Myocyte (in vitro differentiated cells): ENCODE results near the gene CACNA1D. TPM values are rescaled to one million over a fixed set of nuclear protein-coding genes. Genes with fewer than 3 reads are reported as not detected.

Experiments used
- DNase-seq: peaks from one replicate; pipeline ENCODE4 v3.0.0-alpha.2; 2012; ENCODE audit warnings: low read depth
- total RNA-seq: library from RNA; depleted of rRNA; stranded (reverse); fragments of >200 nt; gene quantifications from 2 replicates; pipeline ENCODE4 v1.2.3, GENCODE V29; 2014

Gene CACNA1D
- total RNA-seq, 1 donor from 2014 or later = not detected

GRCh38 chr3:53525765-53526703, 31.6 kb downstream of the CACNA1D start:
- DNase-seq = no peak

- DNase-seq = no peak
Observed at GRCh38 chr3:53526704-53527055, 32.3 kb downstream of the CACNA1D start.

DNA sequence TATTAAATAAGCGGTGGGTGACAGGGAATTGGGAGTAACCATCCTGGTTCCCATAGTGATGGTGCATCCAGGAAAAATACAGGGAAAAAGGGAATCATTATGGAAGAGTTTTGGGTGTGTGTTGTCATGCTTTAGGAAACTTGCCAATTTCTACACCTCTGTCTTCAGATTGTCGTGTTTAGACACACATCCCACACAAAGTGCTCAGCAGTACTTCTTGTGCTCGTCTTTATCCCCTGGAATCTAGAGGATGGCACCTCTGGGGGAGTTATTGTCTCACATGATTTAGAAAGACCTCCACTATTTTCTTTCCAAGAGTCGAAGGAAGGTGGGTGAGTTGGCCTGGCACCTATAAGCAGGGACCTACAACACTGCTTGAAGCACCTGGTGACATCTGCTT, 35.8 kb downstream of the CACNA1D start:
- no peak for DNase-seq

DNA sequence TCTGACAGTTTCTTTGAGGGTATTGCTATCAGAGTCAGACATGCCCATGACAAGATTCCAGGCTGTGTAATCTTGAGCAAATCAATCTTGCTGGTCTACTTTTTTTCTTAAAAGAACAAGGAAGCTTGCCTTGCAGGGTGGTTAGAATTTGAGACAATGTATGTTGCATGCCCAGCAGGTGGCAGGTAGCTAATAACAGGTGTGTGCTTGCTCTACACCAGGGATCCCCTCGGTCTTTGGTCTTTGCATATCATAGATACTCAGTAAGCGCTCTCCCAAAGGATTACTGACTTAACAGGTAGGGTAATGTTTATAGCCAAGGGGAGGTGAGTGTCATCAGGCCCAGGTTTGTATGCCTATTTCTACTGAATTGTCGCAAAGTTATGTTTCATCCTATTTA, 37.3 kb downstream of the CACNA1D start:
- no peak for DNase-seq

- no peak for DNase-seq
Observed at GRCh38 chr3:53533472-53533871, 39.1 kb downstream of the CACNA1D start.

GRCh38 chr3:53534216-53534615, 39.8 kb downstream of the CACNA1D start:
- no peak for DNase-seq

GRCh38 chr3:53534676-53535400, 40.4 kb downstream of the CACNA1D start:
- DNase-seq = no peak

DNA sequence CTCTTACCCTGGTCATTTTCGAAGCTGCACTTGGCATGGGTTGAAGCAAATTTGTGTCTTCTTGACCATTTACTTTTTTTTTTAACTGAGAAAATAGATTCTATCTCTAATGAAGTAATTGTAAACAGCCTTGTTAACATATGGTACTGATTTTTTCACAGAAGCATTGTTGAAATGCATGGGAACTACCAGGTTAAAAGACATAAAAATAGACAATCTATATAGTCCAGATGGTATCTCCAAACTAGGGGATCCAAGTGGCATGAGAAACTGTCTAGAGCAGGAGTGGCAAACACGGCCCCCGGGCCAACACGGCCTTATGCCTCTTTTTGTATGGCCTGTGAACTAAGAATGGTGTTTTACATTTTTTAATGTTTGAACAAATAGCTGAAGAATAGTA, 41.9 kb downstream of the CACNA1D start:
- DNase-seq = no peak

- no peak for DNase-seq
Observed at GRCh38 chr3:53544357-53544756, 49.9 kb downstream of the CACNA1D start.

DNA sequence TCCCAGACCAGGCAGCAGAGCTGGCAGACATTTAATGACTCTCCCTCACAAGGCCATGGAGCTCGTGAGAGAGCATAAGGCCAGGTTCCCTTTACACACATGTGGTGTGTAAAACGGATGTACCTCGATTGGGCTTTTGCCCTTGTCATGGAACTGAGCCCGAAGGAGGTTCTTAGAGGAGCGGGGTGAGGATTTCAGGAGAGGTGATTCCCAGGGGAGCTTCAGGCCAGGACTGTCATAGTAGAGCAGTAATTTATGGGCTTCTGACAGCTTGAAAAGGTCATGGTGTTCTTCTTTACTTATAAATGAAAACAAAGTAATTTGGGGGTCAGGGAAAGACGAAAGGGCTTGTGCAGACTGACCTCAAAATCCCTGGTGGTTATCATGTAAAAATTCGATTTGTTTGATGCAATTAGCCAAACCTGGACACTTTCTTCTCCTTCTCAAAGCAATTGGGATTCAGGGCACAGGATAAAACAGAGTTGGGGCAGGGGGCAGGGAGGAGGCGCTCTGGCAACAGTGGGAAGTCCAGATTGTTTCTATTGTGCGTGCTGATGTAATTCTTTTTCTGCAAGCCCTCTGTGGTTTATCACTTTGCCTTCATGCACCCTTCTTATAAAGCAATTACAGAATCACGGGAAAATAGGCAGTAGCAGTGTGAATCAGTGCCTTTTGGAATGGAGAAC, 51.0 kb downstream of the CACNA1D start:
- DNase-seq = no peak

- no peak for DNase-seq
Observed at GRCh38 chr3:53545996-53546359, 51.6 kb downstream of the CACNA1D start.

DNA sequence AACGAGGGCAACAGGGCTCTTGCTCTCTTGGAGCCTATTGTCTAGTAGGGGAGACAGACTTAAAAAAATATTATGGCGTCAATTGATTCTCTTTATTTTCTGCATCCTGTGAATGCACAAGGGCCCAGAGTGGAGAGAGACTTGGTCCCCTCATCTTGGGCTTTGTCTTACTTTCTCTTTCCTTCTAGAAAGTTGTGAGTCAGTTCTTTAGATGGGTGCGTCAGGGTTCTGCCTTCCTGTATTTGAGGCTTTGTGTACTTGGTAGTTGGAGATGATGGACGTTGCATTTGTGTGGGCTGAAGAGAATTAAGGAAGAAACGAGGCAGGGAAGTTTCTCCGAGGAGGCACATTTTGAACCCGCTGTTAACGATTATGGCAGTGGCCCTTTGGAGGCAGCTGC, 52.9 kb downstream of the CACNA1D start:
- DNase-seq = no peak

GRCh38 chr3:53550005-53550620, 55.7 kb downstream of the CACNA1D start:
- DNase-seq = no peak

DNA sequence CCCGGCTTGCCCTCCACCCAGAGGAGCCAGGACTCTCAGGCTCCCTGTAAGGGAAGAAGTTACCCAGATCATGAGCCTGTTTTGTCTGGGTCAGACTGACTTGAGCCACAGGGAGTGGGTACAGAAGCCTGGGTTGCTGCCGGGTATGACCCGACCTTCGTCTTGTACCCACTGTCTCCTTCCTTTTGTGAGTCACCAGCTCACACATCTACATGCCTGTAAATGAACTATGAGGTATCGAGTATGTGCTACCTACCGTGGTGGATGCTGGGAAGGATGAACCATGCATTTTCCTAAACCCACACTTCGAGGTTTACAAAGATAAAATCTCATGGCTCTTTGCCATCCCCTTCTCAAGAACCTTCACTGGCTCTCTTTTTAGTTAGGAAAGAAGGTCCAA, 56.9 kb downstream of the CACNA1D start:
- DNase-seq = no peak

GRCh38 chr3:53552730-53553129, 58.3 kb downstream of the CACNA1D start:
- DNase-seq = no peak

DNA sequence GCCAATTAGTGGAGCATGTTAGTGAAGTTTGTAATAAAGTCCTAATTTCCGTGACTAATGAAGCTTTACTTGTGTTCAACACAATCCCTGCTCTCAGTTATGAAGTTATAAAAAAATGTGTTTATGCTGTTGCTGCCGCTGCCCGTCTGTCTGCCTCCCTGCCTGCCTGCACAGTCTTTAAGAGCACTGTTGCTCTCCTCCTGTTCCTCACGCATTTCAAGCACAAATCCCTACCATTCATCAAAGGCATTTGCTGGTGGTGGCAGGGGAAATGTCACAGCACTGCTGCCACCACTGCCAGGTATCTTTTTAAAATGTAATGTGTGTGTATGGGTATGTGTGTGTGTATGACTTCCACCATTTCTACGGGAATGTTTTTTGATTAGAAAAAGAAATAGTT, 58.8 kb downstream of the CACNA1D start:
- DNase-seq = no peak

- DNase-seq = no peak
Observed at GRCh38 chr3:53554559-53555067, 60.2 kb downstream of the CACNA1D start.

DNA sequence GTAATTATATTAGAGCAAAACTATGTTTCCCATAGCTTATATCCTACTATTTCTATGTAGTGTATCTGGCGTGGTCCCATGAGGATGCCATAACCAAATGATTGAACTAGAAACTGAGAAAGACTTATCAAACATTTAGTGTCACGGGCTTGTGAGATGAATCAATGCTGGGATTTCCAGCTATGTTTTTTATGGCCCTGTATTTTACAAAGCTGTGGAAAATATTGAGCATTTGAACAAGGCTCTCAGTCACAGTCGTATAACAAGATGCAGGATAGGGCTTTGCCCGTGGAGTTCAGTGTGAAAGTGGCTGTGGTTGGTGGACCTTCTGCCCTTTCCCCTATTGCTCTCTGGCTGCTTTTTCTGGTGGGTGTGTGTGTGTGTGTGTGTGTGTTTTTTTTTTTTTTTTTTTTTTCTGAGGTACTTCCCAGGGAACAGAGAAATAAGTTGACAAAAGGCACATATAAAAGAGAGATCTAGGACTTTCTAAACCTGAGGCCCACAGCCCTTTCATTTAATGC, 60.7 kb downstream of the CACNA1D start:
- no peak for DNase-seq

DNA sequence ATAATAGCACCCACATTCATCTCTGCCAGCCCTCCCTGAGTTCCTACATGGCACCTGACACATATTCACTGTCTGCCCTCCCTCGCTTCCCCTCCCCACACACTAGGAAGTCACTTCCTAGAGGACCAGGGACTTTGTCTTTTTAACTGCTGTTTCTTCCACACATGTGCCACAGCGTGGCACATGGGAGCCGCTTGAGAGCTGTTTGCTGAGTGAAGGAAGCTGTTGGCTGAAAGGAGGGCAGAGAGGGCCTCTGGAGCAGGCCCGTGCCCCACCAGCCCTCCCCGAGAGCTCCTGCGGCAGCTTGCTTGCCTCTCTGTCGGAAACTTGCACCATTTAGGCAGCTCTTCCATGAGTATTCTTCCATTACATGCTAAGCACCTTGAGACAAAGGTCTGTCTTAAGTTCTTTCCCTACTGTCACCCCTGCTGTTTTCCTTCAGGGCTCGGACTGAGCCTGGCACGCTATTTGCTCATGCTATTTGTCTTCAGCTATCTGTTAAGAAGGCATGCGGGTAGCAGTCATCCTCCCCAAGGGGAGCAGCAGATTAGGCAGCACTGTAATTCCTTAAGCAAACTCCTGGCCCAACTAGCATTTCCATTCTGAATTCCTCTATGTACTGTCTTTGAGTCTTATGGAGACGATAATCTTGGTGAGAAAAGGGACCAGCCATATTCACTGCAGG, 72.2 kb downstream of the CACNA1D start:
- DNase-seq = no peak

- DNase-seq = no peak
Observed at GRCh38 chr3:53570081-53570480, 75.7 kb downstream of the CACNA1D start.

GRCh38 chr3:53570709-53571108, 76.3 kb downstream of the CACNA1D start:
- no peak for DNase-seq
